ENCODE results near the gene BZW1. TPM values are rescaled to one million over a fixed set of nuclear protein-coding genes. Genes with fewer than 3 reads are reported as not detected.
"Not testable (repeated sequence)": the region's sequence is repeated elsewhere in the genome, so short reads cannot be mapped to it uniquely, and the experiment has no call there.

Gene BZW1
- total RNA-seq, 1 donor from 2014 or later, result 233 TPM

DNA sequence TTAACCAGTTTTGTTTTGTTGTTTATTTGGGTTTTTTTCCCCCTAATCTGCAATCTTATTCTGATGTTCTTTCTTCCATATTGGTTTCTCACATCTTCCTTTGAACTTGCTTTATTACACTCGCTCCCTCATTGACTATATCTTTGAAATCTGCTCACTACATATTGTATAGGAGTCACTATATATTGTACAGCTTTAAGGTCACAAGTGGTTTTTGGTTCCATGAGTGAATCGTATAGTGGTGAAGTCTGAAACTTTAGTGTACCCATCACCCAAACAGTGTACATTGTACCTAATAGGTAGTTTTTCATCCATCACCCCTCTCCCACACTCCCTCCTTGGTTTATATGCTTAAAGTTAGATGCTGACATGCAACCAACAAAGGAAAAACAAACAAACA, 11.3 kb upstream of the BZW1 start:
- Mint-ChIP-seq H3K27ac (no peak overlapping the region), H3K27me3 (ENCODE audit: low read depth) (peaks cover 6% of the 10 kb centered on the region), H3K36me3 (peaks cover 3% of the 10 kb centered on the region), H3K4me1 (no peaks in the 10 kb centered on the region), H3K9me3 (peaks cover 5% of the 10 kb centered on the region), H3K4me3 (no peak overlapping the region)
- DNase-seq (ENCODE audit: low spot score in 2 of 2, unreplicated experiment in 2 of 2), result no peak
- TF ChIP-seq, protein P1, sequence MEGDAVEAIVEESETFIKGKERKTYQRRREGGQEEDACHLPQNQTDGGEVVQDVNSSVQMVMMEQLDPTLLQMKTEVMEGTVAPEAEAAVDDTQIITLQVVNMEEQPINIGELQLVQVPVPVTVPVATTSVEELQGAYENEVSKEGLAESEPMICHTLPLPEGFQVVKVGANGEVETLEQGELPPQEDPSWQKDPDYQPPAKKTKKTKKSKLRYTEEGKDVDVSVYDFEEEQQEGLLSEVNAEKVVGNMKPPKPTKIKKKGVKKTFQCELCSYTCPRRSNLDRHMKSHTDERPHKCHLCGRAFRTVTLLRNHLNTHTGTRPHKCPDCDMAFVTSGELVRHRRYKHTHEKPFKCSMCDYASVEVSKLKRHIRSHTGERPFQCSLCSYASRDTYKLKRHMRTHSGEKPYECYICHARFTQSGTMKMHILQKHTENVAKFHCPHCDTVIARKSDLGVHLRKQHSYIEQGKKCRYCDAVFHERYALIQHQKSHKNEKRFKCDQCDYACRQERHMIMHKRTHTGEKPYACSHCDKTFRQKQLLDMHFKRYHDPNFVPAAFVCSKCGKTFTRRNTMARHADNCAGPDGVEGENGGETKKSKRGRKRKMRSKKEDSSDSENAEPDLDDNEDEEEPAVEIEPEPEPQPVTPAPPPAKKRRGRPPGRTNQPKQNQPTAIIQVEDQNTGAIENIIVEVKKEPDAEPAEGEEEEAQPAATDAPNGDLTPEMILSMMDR (IDR thresholded peaks at IDR 0.05; ENCODE audit: unreplicated experiment), result no peak

DNA sequence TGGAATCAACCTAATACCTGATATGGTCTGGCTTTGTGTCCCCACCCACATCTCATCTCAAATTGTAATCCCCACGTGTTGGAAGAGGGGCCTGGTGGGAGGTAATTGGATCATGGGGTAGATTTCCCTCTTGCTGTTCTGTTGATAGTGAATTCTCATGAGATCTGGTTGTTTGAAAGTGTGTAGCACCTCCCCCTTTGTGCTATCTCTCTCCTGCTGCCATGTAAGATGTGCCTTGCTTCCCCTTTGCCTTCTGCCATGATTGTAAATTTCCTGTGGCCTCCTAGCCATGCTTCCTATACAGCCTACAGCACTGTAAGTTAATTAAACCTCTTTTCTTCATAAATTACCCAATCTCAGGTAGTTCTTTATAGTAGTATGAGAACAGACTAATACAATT, 10.3 kb upstream of the BZW1 start:
- not testable (repeated sequence) for H3K36me3 Mint-ChIP-seq; DNase-seq (ENCODE audit: low spot score in 2 of 2, unreplicated experiment in 2 of 2); H3K4me1 Mint-ChIP-seq; H3K9me3 Mint-ChIP-seq; H3K4me3 Mint-ChIP-seq; H3K27ac Mint-ChIP-seq; H3K27me3 Mint-ChIP-seq (ENCODE audit: low read depth)

DNA sequence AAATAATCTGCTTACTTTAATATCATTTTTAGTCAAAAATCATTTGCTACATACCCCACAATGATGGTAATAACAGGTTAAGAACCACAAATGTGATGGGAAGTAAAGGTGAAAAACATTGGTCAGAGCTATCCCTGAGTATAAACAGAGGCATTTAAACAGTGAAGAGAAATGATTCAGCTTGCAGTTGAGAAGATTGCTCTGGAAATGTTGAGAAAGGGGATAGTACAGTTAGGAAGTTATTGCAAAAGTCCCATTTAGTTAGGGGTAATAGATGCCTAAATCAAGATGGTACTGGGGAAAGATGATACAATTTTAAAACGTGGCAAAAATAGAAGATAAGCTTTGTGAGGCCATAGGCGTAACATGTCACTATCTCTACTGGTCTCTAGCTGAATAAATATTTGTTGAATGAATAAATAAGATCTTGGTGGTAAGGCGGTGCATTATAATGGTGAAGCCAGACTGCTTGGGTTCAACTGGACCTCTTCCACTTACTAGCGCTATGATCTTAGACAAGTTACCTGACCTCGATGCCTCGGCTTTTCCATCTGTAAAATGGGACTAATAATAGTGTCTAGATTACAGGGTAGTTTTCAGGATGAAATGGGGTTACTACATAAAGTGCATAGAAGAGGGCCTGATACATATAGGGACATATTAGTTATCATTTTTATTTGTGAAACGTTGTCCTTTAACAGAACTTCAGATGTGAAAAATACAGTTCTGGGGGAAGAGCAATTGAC, 2.0 kb upstream of the BZW1 start:
- Mint-ChIP-seq H3K4me3 (no peak overlapping the region), H3K27me3 (ENCODE audit: low read depth) (peaks cover 3% of the 10 kb centered on the region), H3K9me3 (no peaks in the 10 kb centered on the region), H3K27ac (peak overlapping the region; percentile 78), H3K36me3 (peaks cover 6% of the 10 kb centered on the region), H3K4me1 (peaks cover 25% of the 10 kb centered on the region)
- DNase-seq (ENCODE audit: low spot score in 2 of 2, unreplicated experiment in 2 of 2), result no peak
- TF ChIP-seq, protein P1 (IDR thresholded peaks at IDR 0.05; ENCODE audit: unreplicated experiment), result no peak

DNA sequence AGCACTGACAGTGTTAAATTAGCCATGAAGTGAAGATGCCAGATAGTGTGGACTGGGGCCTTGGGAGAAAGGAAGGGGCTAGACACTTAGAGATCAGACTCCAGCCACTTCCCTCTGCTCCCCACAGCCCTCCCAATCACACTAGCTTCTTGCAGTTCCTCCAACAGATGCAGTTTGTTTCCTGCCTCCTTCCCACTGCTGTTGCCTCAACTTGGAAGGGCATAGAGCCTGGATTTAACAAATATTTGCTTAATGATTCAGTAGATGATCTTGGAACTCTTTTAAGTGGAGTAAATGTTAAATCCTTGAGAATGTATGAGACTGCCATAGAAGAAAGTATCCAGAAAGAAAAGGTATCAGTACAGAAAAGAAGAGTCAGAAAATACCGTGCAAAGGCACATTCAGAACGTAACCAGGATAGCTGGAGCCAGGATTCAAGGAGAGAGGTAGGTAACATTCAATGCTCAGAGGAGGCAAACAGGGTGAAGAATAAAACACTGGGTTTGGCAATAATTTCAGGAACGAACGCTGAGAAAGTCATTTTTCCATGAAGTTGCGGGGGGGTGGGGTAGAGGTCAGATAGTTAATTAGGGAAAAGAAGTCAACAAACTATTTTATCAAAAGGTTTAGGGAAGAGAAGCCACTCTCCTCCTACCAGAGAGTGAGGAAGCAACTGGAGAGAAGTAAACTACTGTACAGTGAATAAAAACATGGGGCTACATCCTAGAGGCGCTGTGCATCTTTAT, 1.3 kb upstream of the BZW1 start:
- peaks cover 12% of the 10 kb centered on the region for H3K36me3 Mint-ChIP-seq

DNA sequence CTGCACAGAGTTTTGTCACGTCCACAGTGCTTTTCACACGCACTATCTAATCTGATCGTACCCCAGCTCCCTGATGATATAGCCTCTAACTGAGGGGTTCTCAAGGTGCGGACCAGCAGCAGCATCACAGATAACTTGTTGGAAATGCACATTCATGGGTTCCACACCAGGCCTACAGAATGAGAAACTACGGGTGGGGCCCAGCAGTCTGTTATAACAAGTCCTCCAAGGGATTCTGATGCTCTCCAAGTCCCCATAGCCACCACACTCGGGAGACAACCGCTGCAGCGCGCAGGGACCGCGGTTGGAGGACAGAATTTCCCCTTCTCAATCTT, 745 bp upstream of the BZW1 start:
- TF ChIP-seq, protein P1 (IDR thresholded peaks at IDR 0.05; ENCODE audit: unreplicated experiment), result no peak
- H3K27me3 Mint-ChIP-seq (ENCODE audit: low read depth), result no peaks in the 10 kb centered on the region
- peaks cover 25% of the 10 kb centered on the region for H3K4me1 Mint-ChIP-seq
- peak overlapping the region; percentile 78 for H3K27ac Mint-ChIP-seq
- H3K9me3 Mint-ChIP-seq, result no peaks in the 10 kb centered on the region
- no peak for DNase-seq (ENCODE audit: low spot score in 2 of 2, unreplicated experiment in 2 of 2)
- peak overlapping the region; percentile 92 for H3K4me3 Mint-ChIP-seq
- H3K36me3 Mint-ChIP-seq, result peaks cover 16% of the 10 kb centered on the region

More for the DNA sequence above, 1.3 kb upstream of the BZW1 start:
- H3K9me3 Mint-ChIP-seq, result no peaks in the 10 kb centered on the region
- H3K4me1 Mint-ChIP-seq, result peaks cover 25% of the 10 kb centered on the region
- peak overlapping the region; percentile 92 for H3K4me3 Mint-ChIP-seq
- TF ChIP-seq, protein P1 (IDR thresholded peaks at IDR 0.05; ENCODE audit: unreplicated experiment), result no peak
- peak overlapping the region; percentile 78 for H3K27ac Mint-ChIP-seq
- DNase-seq (ENCODE audit: low spot score in 2 of 2, unreplicated experiment in 2 of 2), result no peak
- H3K27me3 Mint-ChIP-seq (ENCODE audit: low read depth), result no peaks in the 10 kb centered on the region
